Neural progenitor cell (in vitro differentiated cells): ENCODE results near the gene TRIM39. TPM values are rescaled to one million over a fixed set of nuclear protein-coding genes. Genes with fewer than 3 reads are reported as not detected.

Source experiments
- DNase-seq: peaks from one replicate; pipeline ENCODE4 v3.0.0-alpha.2; 2016; ENCODE audit warnings: low spot score
- H2AFZ ChIP-seq: fragments of 200-600 bp; sonication (generic); replicated peaks from 2 replicates; pipeline ENCODE4 v1.6.1; 2016; ENCODE audit warnings: antibody characterized with exemption
- H3F3A ChIP-seq: fragments of 200-600 bp; sonication (generic); 2 replicates; pipeline ENCODE4 v1.6.1; 2016; ENCODE audit warnings: antibody characterized with exemption, low read depth
- H3K27ac ChIP-seq: fragments of 200-600 bp; sonication (generic); 2 replicates; pipeline ENCODE4 v1.5.1; 2016; ENCODE audit warnings: mild to moderate bottlenecking
- H3K27me3 ChIP-seq: fragments of 200-600 bp; sonication (generic); 2 replicates; pipeline ENCODE4 v1.6.1; 2016; ENCODE audit warnings: mild to moderate bottlenecking, moderate library complexity
- H3K36me3 ChIP-seq: fragments of 200-600 bp; sonication (generic); 2 replicates; pipeline ENCODE4 v1.5.1; 2016
- H3K4me1 ChIP-seq: fragments of 200-600 bp; sonication (generic); 2 replicates; pipeline ENCODE4 v1.6.1; 2016; ENCODE audit warnings: mixed run types
- H3K4me2 ChIP-seq: fragments of 200-600 bp; sonication (generic); 2 replicates; pipeline ENCODE4 v1.6.1; 2016
- H3K4me3 ChIP-seq: fragments of 200-600 bp; sonication (generic); 2 replicates; pipeline ENCODE4 v1.5.1; 2016
- H3K79me2 ChIP-seq: fragments of 200-600 bp; sonication (generic); 2 replicates; pipeline ENCODE4 v1.6.1; 2016; ENCODE audit warnings: low read depth
- H3K9ac ChIP-seq: fragments of 200-600 bp; sonication (generic); 2 replicates; pipeline ENCODE4 v1.6.1; 2016
- H3K9me3 ChIP-seq: fragments of 200-600 bp; sonication (generic); 2 replicates; pipeline ENCODE4 v1.5.1; 2016; ENCODE audit warnings: low read depth
- H4K20me1 ChIP-seq: fragments of 200-600 bp; sonication (generic); 2 replicates; pipeline ENCODE4 v1.6.1; 2016; ENCODE audit warnings: low read depth
- H3K27ac Mint-ChIP-seq: 3 replicates; pipeline ENCODE4 v1.8.0; 2021; ENCODE audit warnings: mixed read lengths
- H3K27me3 Mint-ChIP-seq: 2 replicates; pipeline ENCODE4 v1.8.0; 2022; ENCODE audit warnings: low read depth, mild to moderate bottlenecking, inconsistent platforms, moderate library complexity, mixed read lengths; ENCODE audit not compliant: insufficient read depth
- H3K36me3 Mint-ChIP-seq: 3 replicates; pipeline ENCODE4 v1.8.0; 2021; ENCODE audit warnings: mixed read lengths
- H3K4me1 Mint-ChIP-seq: 3 replicates; pipeline ENCODE4 v1.8.0; 2021; ENCODE audit warnings: mixed read lengths
- H3K4me3 Mint-ChIP-seq: 3 replicates; pipeline ENCODE4 v1.8.0; 2021; ENCODE audit warnings: mild to moderate bottlenecking, moderate library complexity, mixed read lengths
- H3K9me3 Mint-ChIP-seq: 3 replicates; pipeline ENCODE4 v1.8.0; 2020; ENCODE audit warnings: mixed read lengths
- EZH2 ChIP-seq: fragments of 200-600 bp; sonication (generic); IDR thresholded peaks from 2 replicates; pipeline ENCODE4 v1.6.1; 2017; ENCODE audit warnings: antibody characterized with exemption, mild to moderate bottlenecking, moderate library complexity
- EZH2phosphoT487 ChIP-seq: fragments of 200-600 bp; sonication (generic); IDR thresholded peaks from 2 replicates; pipeline ENCODE4 v1.6.1; 2017; ENCODE audit warnings: antibody characterized with exemption
- total RNA-seq: library from RNA; depleted of rRNA; stranded (reverse); fragments of >200 nt; gene quantifications from 2 replicates; pipeline ENCODE4 v1.2.3, GENCODE V29; 2015; ENCODE audit warnings: low replicate concordance
- TF ChIP-seq, protein P1 (sequence below): fragments of 200-600 bp; sonication (generic); IDR thresholded peaks from 2 replicates; pipeline ENCODE4 v1.5.1; 2017; ENCODE audit warnings: antibody characterized with exemption, mild to moderate bottlenecking

The TRIM39 gene
- total RNA-seq, 1 donor from 2014 or later: 11.0 TPM

GRCh38 chr6:30359276-30359675, 32.5 kb downstream of the TRIM39 start:
- H3K9me3 Mint-ChIP-seq: no peaks in the 10 kb centered on the region

DNA sequence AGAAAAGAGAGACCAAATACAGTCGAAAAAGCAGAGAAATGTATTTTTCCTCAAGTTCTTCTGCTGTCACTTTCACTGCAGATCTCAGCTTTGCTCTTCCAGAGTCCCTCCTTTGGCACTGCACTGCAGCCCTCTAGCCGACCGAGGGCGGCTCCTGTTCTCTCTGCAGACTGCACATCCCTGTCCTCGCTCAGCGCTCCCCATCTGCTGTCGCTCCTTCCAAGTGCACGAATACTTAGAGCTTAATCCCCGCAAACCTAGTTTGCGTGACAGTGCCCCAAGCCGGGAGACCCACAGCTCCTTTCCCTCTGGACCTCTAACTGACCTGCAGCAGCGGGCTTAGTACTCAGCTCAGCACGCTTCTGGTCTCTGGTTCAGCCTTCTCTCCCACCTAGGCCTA, 33.4 kb downstream of the TRIM39 start:
- no peak overlapping the region for H3K4me3 ChIP-seq
- Mint-ChIP-seq H3K4me1 (peaks cover 13% of the 10 kb centered on the region), H3K9me3 (no peaks in the 10 kb centered on the region), H3K36me3 (no peaks in the 10 kb centered on the region), H3K4me3 (no peak overlapping the region), H3K27me3 (peaks cover 30% of the 10 kb centered on the region), H3K27ac (no peak overlapping the region)
- H3K4me2 ChIP-seq: no peak overlapping the region
- H3K9ac ChIP-seq: no peak overlapping the region
- H3F3A ChIP-seq: no peaks in the 10 kb centered on the region
- no peaks in the 10 kb centered on the region for H3K9me3 ChIP-seq
- peak; percentile 7 for DNase-seq
- H3K27ac ChIP-seq: no peak overlapping the region
- peaks cover 10% of the 10 kb centered on the region for H3K4me1 ChIP-seq
- no peaks in the 10 kb centered on the region for H3K36me3 ChIP-seq
- H3K27me3 ChIP-seq: peaks cover 50% of the 10 kb centered on the region
- TF ChIP-seq, protein P1, sequence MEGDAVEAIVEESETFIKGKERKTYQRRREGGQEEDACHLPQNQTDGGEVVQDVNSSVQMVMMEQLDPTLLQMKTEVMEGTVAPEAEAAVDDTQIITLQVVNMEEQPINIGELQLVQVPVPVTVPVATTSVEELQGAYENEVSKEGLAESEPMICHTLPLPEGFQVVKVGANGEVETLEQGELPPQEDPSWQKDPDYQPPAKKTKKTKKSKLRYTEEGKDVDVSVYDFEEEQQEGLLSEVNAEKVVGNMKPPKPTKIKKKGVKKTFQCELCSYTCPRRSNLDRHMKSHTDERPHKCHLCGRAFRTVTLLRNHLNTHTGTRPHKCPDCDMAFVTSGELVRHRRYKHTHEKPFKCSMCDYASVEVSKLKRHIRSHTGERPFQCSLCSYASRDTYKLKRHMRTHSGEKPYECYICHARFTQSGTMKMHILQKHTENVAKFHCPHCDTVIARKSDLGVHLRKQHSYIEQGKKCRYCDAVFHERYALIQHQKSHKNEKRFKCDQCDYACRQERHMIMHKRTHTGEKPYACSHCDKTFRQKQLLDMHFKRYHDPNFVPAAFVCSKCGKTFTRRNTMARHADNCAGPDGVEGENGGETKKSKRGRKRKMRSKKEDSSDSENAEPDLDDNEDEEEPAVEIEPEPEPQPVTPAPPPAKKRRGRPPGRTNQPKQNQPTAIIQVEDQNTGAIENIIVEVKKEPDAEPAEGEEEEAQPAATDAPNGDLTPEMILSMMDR: no peak
- no peak for TF ChIP-seq EZH2phosphoT487
- TF ChIP-seq EZH2: no peak
- no peaks in the 10 kb centered on the region for H3K79me2 ChIP-seq
- H4K20me1 ChIP-seq: no peaks in the 10 kb centered on the region
- H2AFZ ChIP-seq: no peak overlapping the region

More at GRCh38 chr6:30359276-30359675, 32.5 kb downstream of the TRIM39 start:
- H4K20me1 ChIP-seq: no peaks in the 10 kb centered on the region
- H3K9me3 ChIP-seq: no peaks in the 10 kb centered on the region
- TF ChIP-seq EZH2 (no peak), EZH2phosphoT487 (no peak)
- TF ChIP-seq, protein P1: no peak
- H3K36me3 ChIP-seq: no peaks in the 10 kb centered on the region
- H3K79me2 ChIP-seq: no peaks in the 10 kb centered on the region
- peaks cover 30% of the 10 kb centered on the region for H3K27me3 Mint-ChIP-seq
- no peaks in the 10 kb centered on the region for H3F3A ChIP-seq
- H3K4me1 ChIP-seq: peaks cover 10% of the 10 kb centered on the region
- peaks cover 50% of the 10 kb centered on the region for H3K27me3 ChIP-seq
- H3K4me3 ChIP-seq: no peak overlapping the region
- H3K9ac ChIP-seq: no peak overlapping the region
- no peak overlapping the region for H3K27ac ChIP-seq
- no peak for DNase-seq
- H3K4me2 ChIP-seq: no peak overlapping the region
- H2AFZ ChIP-seq: no peak overlapping the region
- peaks cover 13% of the 10 kb centered on the region for H3K4me1 Mint-ChIP-seq
- no peak overlapping the region for H3K4me3 Mint-ChIP-seq
- no peaks in the 10 kb centered on the region for H3K36me3 Mint-ChIP-seq
- H3K27ac Mint-ChIP-seq: no peak overlapping the region

DNA sequence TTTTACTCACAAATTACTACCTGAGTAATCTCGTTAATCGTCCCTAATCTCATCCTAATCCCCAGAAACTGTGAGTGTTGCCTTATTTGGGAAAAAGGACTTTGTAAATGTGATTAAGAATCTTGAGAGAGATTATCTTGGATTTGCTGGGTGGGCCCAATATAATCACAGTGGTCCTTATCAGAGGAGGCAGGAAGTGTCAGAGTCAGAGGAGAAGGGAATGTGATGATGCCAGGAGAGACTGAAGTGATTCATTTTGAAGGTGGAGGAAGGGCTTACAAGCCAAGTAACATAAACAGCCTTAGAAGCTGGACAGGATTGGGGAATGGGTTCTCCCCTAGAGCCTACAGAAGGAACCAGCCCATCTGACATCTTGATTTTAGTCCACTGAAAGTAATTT, 34.9 kb downstream of the TRIM39 start:
- Histone ChIP-seq H3K9ac (no peak overlapping the region), H3K9me3 (no peaks in the 10 kb centered on the region), H3K4me2 (no peak overlapping the region), H3K36me3 (no peaks in the 10 kb centered on the region), H3K79me2 (no peaks in the 10 kb centered on the region), H3K4me1 (peaks cover 10% of the 10 kb centered on the region), H3K4me3 (no peak overlapping the region), H4K20me1 (no peaks in the 10 kb centered on the region), H2AFZ (no peak overlapping the region), H3K27ac (no peak overlapping the region), H3F3A (no peaks in the 10 kb centered on the region), H3K27me3 (peaks cover 64% of the 10 kb centered on the region)
- peaks cover 31% of the 10 kb centered on the region for H3K27me3 Mint-ChIP-seq
- no peaks in the 10 kb centered on the region for H3K36me3 Mint-ChIP-seq
- H3K4me1 Mint-ChIP-seq: peaks cover 13% of the 10 kb centered on the region
- DNase-seq: no peak
- H3K4me3 Mint-ChIP-seq: no peak overlapping the region
- TF ChIP-seq EZH2phosphoT487: no peak
- TF ChIP-seq, protein P1: no peak
- no peak for TF ChIP-seq EZH2
- no peak overlapping the region for H3K27ac Mint-ChIP-seq
- H3K9me3 Mint-ChIP-seq: no peaks in the 10 kb centered on the region
